ENCODE results near the gene ASTN2.

GRCh38 chr9:117266855-117267497 is 147.9 kb downstream of the ASTN2 start:
- TF ChIP-seq EZH2 (IDR thresholded peaks at IDR 0.05; ENCODE audit: insufficient read depth, low read length): no peak
- TF ChIP-seq CTCF (IDR thresholded peaks at IDR 0.05; ENCODE audit: insufficient read depth, low read depth, low read length): no peak
